Neuronal stem cell (in vitro differentiated cells): Measurements from ENCODE around the gene SIX2.

Experiments
- DNase-seq: peaks from one replicate; pipeline ENCODE4 v3.0.0-alpha.2; 2013; ENCODE audit warnings: low spot score
- H2AFZ ChIP-seq: one replicate; pipeline ENCODE4 v1.6.1; 2013; ENCODE audit warnings: mild to moderate bottlenecking, low read length, inconsistent platforms
- H2AK5ac ChIP-seq: 2 replicates; pipeline ENCODE4 v1.6.1; 2013; ENCODE audit warnings: low read depth, mild to moderate bottlenecking, inconsistent platforms, low read length, moderate library complexity, mixed read lengths
- H2BK120ac ChIP-seq: 2 replicates; pipeline ENCODE4 v1.6.1; 2013; ENCODE audit warnings: low read depth, mild to moderate bottlenecking, inconsistent platforms, low read length, moderate library complexity, mixed read lengths
- H2BK12ac ChIP-seq: one replicate; pipeline ENCODE4 v1.6.1; 2013; ENCODE audit warnings: low read length, inconsistent platforms
- H2BK15ac ChIP-seq: 2 replicates; pipeline ENCODE4 v1.6.1; 2013; ENCODE audit warnings: mild to moderate bottlenecking, low read length, inconsistent platforms, mixed read lengths
- H2BK5ac ChIP-seq: one replicate; pipeline ENCODE4 v1.6.1; 2013; ENCODE audit warnings: inconsistent platforms, mild to moderate bottlenecking, low read length, moderate library complexity
- H3K14ac ChIP-seq: one replicate; pipeline ENCODE4 v1.6.1; 2013; ENCODE audit warnings: low read length, inconsistent platforms
- H3K18ac ChIP-seq: 2 replicates; pipeline ENCODE4 v1.6.1; 2013; ENCODE audit warnings: low read length, inconsistent platforms
- H3K23ac ChIP-seq: 2 replicates; pipeline ENCODE4 v1.6.1; 2013; ENCODE audit warnings: low read depth, mild to moderate bottlenecking, mixed read lengths, low read length, inconsistent platforms; ENCODE audit not compliant: poor library complexity
- H3K27ac ChIP-seq: replicated peaks from 3 replicates; pipeline ENCODE4 v1.5.1; 2013; ENCODE audit warnings: low read length, inconsistent platforms
- H3K27me3 ChIP-seq, 3 experiments: 2 replicates each; pipeline ENCODE4 v1.6.1; 2013; ENCODE audit warnings: low read length in 3 of 3, mild to moderate bottlenecking in 2 of 3, inconsistent platforms in 1 of 3, low read depth in 1 of 3, mixed read lengths in 1 of 3, moderate library complexity in 1 of 3; ENCODE audit not compliant: control insufficient read depth in 3 of 3, insufficient read depth in 3 of 3
- H3K36me3 ChIP-seq, 2 donors: replicated peaks in 1 of 2; 2 replicates each; pipeline ENCODE4 v1.6.1; 2013; ENCODE audit warnings: low read length in 2 of 2; ENCODE audit not compliant: control insufficient read depth in 2 of 2, insufficient read depth in 2 of 2
- H3K4ac ChIP-seq: 2 replicates; pipeline ENCODE4 v1.6.1; 2013; ENCODE audit warnings: inconsistent platforms, mild to moderate bottlenecking, low read length, moderate library complexity
- H3K4me1 ChIP-seq, 2 donors: 1 replicate in 1 of 2; 2 replicates in 1 of 2; pipeline ENCODE4 v1.6.1; 2013; ENCODE audit warnings: low read length in 2 of 2, low read depth in 1 of 2; ENCODE audit not compliant: control insufficient read depth in 2 of 2, insufficient read depth in 1 of 2
- H3K4me2 ChIP-seq: one replicate; pipeline ENCODE4 v1.6.1; 2013; ENCODE audit warnings: mild to moderate bottlenecking, low read length, inconsistent platforms; ENCODE audit not compliant: insufficient read depth, poor library complexity, severe bottlenecking
- H3K4me3 ChIP-seq, 2 donors: 2 replicates each; pipeline ENCODE4 v1.5.1; 2013; ENCODE audit warnings: low read length in 2 of 2, mild to moderate bottlenecking in 2 of 2, inconsistent platforms in 1 of 2, moderate library complexity in 1 of 2
- H3K79me1 ChIP-seq: one replicate; pipeline ENCODE4 v1.6.1; 2013; ENCODE audit warnings: low read depth, mild to moderate bottlenecking, inconsistent platforms, low read length, moderate library complexity
- H3K9ac ChIP-seq: one replicate; pipeline ENCODE4 v1.6.1; 2013; ENCODE audit warnings: mild to moderate bottlenecking, low read depth, low read length, inconsistent platforms; ENCODE audit not compliant: poor library complexity
- H3K9me3 ChIP-seq, 2 donors: replicated peaks in 1 of 2; 2 replicates each; pipeline versions ENCODE3 to v1.6.1; 2013; ENCODE audit warnings: low read length in 2 of 2, mild to moderate bottlenecking in 2 of 2, inconsistent platforms in 1 of 2, low read depth in 1 of 2, mixed read lengths in 1 of 2, moderate library complexity in 1 of 2; ENCODE audit not compliant: control insufficient read depth in 2 of 2, insufficient read depth in 1 of 2
- H4K8ac ChIP-seq: one replicate; pipeline ENCODE4 v1.6.1; 2013; ENCODE audit warnings: low read depth, mild to moderate bottlenecking, inconsistent platforms, low read length, moderate library complexity
- H4K91ac ChIP-seq: one replicate; pipeline ENCODE4 v1.6.1; 2013; ENCODE audit warnings: low read length, low read depth, mild to moderate bottlenecking, inconsistent platforms; ENCODE audit not compliant: poor library complexity
- WGBS, 2 donors: extraction: QIAGEN DNeasy Blood & Tissue Kit; methylation state at CpG; one replicate each; pipeline ENCODE4 v1.1.7; 2013; ENCODE audit warnings: missing lambda C conversion rate in 2 of 2, mixed read lengths in 1 of 2; ENCODE audit not compliant: insufficient read length in 2 of 2, insufficient replicate concordance in 1 of 2; ENCODE audit errors: extremely low coverage in 2 of 2; 5-methylcytosine and 5-hydroxymethylcytosine counted together

The SIX2 gene

DNA sequence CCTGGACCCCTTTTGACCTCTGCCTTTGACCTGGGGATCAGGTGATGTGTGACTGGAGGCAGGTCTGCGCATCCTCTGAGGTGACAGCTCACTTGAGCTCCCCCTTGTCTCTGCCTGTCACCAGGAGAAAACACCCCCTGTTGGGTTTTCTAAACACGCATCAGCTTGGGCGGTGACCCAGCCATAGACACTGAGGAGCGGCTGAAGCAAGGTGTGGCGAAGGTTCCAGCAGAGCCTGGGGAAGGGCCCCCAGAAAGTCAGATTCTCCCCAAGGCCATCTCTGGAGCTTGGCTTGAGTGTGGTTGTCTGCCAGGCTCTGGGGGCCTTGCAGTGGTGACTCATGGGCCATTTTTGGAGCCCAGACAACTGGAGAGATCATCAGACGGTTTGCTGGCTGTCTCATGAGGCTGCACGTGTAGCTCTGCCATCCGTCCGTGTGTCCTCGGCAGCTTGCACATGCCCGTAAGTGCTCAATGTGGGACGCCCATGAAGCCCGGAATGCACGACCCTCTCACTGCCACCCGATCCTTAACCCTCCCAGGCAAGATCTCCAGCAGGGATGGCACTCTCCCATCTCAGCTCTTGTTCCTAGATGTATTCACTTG lies 38.3 kb downstream of the SIX2 start:
- H3K4me3 ChIP-seq = no peak overlapping the region
- H2BK5ac ChIP-seq = no peak overlapping the region
- no peaks in the 10 kb centered on the region for H3K79me1 ChIP-seq

GRCh38 chr2:44969936-44970335 lies 39.3 kb downstream of the SIX2 start:
- H4K91ac ChIP-seq = no peak overlapping the region
- no peaks in the 10 kb centered on the region for H3K9me3 ChIP-seq
- H3K4me3 ChIP-seq = no peak overlapping the region
- H3K23ac ChIP-seq = no peak overlapping the region
- H3K18ac ChIP-seq = no peak overlapping the region
- H2AFZ ChIP-seq = no peak overlapping the region
- no peaks in the 10 kb centered on the region for H3K27me3 ChIP-seq
- H3K4me1 ChIP-seq = peaks cover 0 to 21% of the 10 kb centered on the region in 2 donors
- no peak overlapping the region for H2BK15ac ChIP-seq
- no peak overlapping the region for H3K9ac ChIP-seq
- no peak overlapping the region for H4K8ac ChIP-seq
- no peaks in the 10 kb centered on the region for H3K79me1 ChIP-seq
- H3K27ac ChIP-seq = no peak overlapping the region
- no peak overlapping the region for H2BK12ac ChIP-seq
- no peak overlapping the region for H3K14ac ChIP-seq
- H3K36me3 ChIP-seq = peaks cover 0 to 6% of the 10 kb centered on the region in 2 donors
- no peak overlapping the region for H3K4ac ChIP-seq
- no peak overlapping the region for H2AK5ac ChIP-seq
- no peak overlapping the region for H2BK120ac ChIP-seq
- no peak overlapping the region for H2BK5ac ChIP-seq
- no peak overlapping the region for H3K4me2 ChIP-seq
- no CpG with 5 or more reads among the region's 4 CpGs for WGBS, 2 donors
- no peak for DNase-seq

More for the DNA sequence above, 38.3 kb downstream of the SIX2 start:
- H3K23ac ChIP-seq = no peak overlapping the region
- no peak overlapping the region for H3K9ac ChIP-seq
- no peak overlapping the region for H4K91ac ChIP-seq
- H3K27me3 ChIP-seq = no peaks in the 10 kb centered on the region
- no peak overlapping the region for H4K8ac ChIP-seq
- H2AK5ac ChIP-seq = no peak overlapping the region
- no peak overlapping the region for H3K18ac ChIP-seq
- no peak overlapping the region for H2BK12ac ChIP-seq
- no peak overlapping the region for H2BK120ac ChIP-seq
- H2AFZ ChIP-seq = no peak overlapping the region
- no peak overlapping the region for H3K4me2 ChIP-seq
- H3K27ac ChIP-seq = no peak overlapping the region
- H3K36me3 ChIP-seq = peaks cover 0 to 6% of the 10 kb centered on the region in 2 donors
- H2BK15ac ChIP-seq = no peak overlapping the region
- no peak for DNase-seq
- H3K14ac ChIP-seq = no peak overlapping the region
- H3K4ac ChIP-seq = no peak overlapping the region
- peaks cover 0 to 21% of the 10 kb centered on the region in 2 donors for H3K4me1 ChIP-seq
- no CpG with 5 or more reads among the region's 15 CpGs for WGBS, 2 donors
- no peaks in the 10 kb centered on the region for H3K9me3 ChIP-seq

- no peak overlapping the region for H2BK15ac ChIP-seq
- no peaks in the 10 kb centered on the region for H3K79me1 ChIP-seq
- H2BK120ac ChIP-seq = no peak overlapping the region
- peaks cover 0 to 4% (median 0%) of the 10 kb centered on the region in 3 experiments for H3K27me3 ChIP-seq
- no peak overlapping the region for H2AFZ ChIP-seq
- H2AK5ac ChIP-seq = no peak overlapping the region
- H3K27ac ChIP-seq = no peak overlapping the region
- peaks cover 0 to 20% of the 10 kb centered on the region in 2 donors for H3K4me1 ChIP-seq
- H3K23ac ChIP-seq = no peak overlapping the region
- no peaks in the 10 kb centered on the region for H3K9me3 ChIP-seq
- no peak overlapping the region for H3K4me2 ChIP-seq
- H3K36me3 ChIP-seq = peaks cover 0 to 6% of the 10 kb centered on the region in 2 donors
- H4K91ac ChIP-seq = no peak overlapping the region
- H3K9ac ChIP-seq = no peak overlapping the region
- peak overlapping the region in 1 of 2 donors; percentile 47 for H3K4me3 ChIP-seq
- no peak for DNase-seq
- H3K14ac ChIP-seq = no peak overlapping the region
- H3K18ac ChIP-seq = no peak overlapping the region
- WGBS, 2 donors = no CpG with 5 or more reads among the region's 5 CpGs
- no peak overlapping the region for H4K8ac ChIP-seq
- no peak overlapping the region for H3K4ac ChIP-seq
- no peak overlapping the region for H2BK5ac ChIP-seq
- H2BK12ac ChIP-seq = no peak overlapping the region
Measured at GRCh38 chr2:44967727-44968432, 41.4 kb downstream of the SIX2 start.

DNA sequence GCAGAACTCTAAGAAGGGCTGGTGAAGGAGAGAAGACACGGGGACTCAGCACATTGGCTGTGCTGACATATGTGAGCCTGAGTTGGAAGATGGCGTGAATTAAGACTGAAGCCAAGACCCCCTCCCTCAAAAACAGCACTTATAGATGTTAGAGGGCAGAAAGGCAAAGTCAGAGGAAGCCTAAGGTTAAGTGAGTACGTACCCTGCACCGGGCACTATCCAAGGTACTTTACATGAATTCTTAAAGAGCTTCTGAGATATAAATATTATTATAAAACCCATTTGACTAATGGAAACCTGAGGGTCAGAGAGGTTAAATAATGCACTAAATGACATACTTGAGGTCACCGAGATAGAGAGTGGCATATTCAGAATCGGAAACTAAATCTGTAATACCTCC lies 42.2 kb downstream of the SIX2 start:
- H3K27ac ChIP-seq = no peak overlapping the region
- H3K4me1 ChIP-seq = peaks cover 0 to 15% of the 10 kb centered on the region in 2 donors
- H2BK12ac ChIP-seq = no peak overlapping the region
- no peak overlapping the region for H3K23ac ChIP-seq
- no peak overlapping the region for H3K4ac ChIP-seq
- no peak for DNase-seq
- H2AK5ac ChIP-seq = no peak overlapping the region
- H3K18ac ChIP-seq = no peak overlapping the region
- no peak overlapping the region for H3K14ac ChIP-seq
- no peak overlapping the region for H4K91ac ChIP-seq
- H4K8ac ChIP-seq = no peak overlapping the region
- peaks cover 0 to 6% of the 10 kb centered on the region in 2 donors for H3K36me3 ChIP-seq
- no peak overlapping the region for H2AFZ ChIP-seq
- no CpG with 5 or more reads among the region's 6 CpGs for WGBS, 2 donors
- H3K4me3 ChIP-seq = no peak overlapping the region
- peaks cover 0 to 4% (median 0%) of the 10 kb centered on the region in 3 experiments for H3K27me3 ChIP-seq
- no peak overlapping the region for H3K9ac ChIP-seq
- H2BK120ac ChIP-seq = no peak overlapping the region
- no peak overlapping the region for H3K4me2 ChIP-seq
- H2BK15ac ChIP-seq = no peak overlapping the region
- no peaks in the 10 kb centered on the region for H3K9me3 ChIP-seq
- H3K79me1 ChIP-seq = no peaks in the 10 kb centered on the region
- H2BK5ac ChIP-seq = no peak overlapping the region
